ENCODE measurements around the gene KERA.

Gene KERA

DNA sequence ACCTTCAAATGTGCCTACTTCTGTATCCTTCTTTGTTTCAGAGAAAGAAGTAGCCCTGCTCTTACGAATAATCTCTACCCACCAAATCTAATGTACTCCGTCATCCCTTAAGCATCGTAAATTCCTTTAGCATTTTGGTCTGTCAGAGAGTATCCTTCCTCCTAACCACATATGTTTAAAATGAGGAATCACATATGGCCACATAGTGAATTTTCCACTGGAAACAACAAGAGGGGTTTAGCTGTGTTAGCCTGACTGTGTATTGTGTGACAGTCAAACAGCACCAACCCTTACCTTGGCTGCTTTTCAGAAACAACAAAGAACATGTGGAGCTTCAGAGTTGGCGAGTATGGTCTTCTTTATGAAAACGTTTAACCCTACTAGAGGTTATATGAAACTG is 48.0 kb upstream of the KERA start:
- Histone ChIP-seq H3K27ac (ENCODE audit: extremely low read depth, low read depth, low read length) (no peak overlapping the region), H3K4me3 (ENCODE audit: low read depth, low read length) (no peak overlapping the region), H3K36me3 (ENCODE audit: control insufficient read depth in 2 of 2, insufficient read depth in 1 of 2, low read length in 2 of 2) (no peaks in the 10 kb centered on the region), H3K4me1 (ENCODE audit: control insufficient read depth, insufficient read depth, low read length) (no peaks in the 10 kb centered on the region), H3K9me3 (ENCODE audit: control insufficient read depth, insufficient read depth, low read depth, low read length) (no peaks in the 10 kb centered on the region)
- TF ChIP-seq, protein P1, sequence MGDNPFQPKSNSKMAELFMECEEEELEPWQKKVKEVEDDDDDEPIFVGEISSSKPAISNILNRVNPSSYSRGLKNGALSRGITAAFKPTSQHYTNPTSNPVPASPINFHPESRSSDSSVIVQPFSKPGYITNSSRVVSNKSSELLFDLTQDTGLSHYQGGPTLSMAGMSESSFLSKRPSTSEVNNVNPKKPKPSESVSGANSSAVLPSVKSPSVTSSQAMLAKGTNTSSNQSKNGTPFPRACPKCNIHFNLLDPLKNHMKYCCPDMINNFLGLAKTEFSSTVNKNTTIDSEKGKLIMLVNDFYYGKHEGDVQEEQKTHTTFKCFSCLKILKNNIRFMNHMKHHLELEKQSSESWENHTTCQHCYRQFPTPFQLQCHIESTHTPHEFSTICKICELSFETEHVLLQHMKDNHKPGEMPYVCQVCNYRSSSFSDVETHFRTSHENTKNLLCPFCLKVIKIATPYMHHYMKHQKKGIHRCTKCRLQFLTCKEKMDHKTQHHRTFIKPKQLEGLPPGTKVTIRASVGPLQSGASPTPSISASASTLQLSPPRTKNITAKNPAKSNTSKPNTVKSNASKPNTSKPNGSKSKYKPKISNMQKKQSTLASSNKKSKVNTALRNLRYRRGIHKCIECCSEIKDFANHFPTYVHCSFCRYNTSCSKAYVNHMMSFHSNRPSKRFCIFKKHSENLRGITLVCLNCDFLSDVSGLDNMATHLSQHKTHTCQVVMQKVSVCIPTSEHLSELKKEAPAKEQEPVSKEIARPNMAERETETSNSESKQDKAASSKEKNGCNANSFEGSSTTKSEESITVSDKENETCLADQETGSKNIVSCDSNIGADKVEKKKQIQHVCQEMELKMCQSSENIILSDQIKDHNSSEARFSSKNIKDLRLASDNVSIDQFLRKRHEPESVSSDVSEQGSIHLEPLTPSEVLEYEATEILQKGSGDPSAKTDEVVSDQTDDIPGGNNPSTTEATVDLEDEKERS (tag by site-specific recombination; IDR thresholded peaks at IDR 0.05): no peak
- TF ChIP-seq KLF9 (tag by site-specific recombination; IDR thresholded peaks at IDR 0.05; ENCODE audit: low read depth): no peak
- TF ChIP-seq ZBTB20 (tag by site-specific recombination; IDR thresholded peaks at IDR 0.05): no peak
- TF ChIP-seq ZNF521 (tag by site-specific recombination; IDR thresholded peaks at IDR 0.05): no peak
- no peak for TF ChIP-seq SCRT2 (tag by site-specific recombination; IDR thresholded peaks at IDR 0.05)
- TF ChIP-seq REPIN1 (tag by site-specific recombination; IDR thresholded peaks at IDR 0.05; ENCODE audit: low read depth): no peak
- TF ChIP-seq, protein P2, sequence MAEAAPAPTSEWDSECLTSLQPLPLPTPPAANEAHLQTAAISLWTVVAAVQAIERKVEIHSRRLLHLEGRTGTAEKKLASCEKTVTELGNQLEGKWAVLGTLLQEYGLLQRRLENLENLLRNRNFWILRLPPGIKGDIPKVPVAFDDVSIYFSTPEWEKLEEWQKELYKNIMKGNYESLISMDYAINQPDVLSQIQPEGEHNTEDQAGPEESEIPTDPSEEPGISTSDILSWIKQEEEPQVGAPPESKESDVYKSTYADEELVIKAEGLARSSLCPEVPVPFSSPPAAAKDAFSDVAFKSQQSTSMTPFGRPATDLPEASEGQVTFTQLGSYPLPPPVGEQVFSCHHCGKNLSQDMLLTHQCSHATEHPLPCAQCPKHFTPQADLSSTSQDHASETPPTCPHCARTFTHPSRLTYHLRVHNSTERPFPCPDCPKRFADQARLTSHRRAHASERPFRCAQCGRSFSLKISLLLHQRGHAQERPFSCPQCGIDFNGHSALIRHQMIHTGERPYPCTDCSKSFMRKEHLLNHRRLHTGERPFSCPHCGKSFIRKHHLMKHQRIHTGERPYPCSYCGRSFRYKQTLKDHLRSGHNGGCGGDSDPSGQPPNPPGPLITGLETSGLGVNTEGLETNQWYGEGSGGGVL (tag by site-specific recombination; IDR thresholded peaks at IDR 0.05): no peak
- no peak for TF ChIP-seq SP7 (tag by site-specific recombination; IDR thresholded peaks at IDR 0.05)
- TF ChIP-seq PRDM1 (tag by site-specific recombination; IDR thresholded peaks at IDR 0.05): no peak
- no peak for TF ChIP-seq ZNF138 (tag by site-specific recombination; IDR thresholded peaks at IDR 0.05; ENCODE audit: borderline replicate concordance)
- no peak for TF ChIP-seq ZNF560 (tag by site-specific recombination; IDR thresholded peaks at IDR 0.05; ENCODE audit: borderline replicate concordance)
- TF ChIP-seq, protein P3, sequence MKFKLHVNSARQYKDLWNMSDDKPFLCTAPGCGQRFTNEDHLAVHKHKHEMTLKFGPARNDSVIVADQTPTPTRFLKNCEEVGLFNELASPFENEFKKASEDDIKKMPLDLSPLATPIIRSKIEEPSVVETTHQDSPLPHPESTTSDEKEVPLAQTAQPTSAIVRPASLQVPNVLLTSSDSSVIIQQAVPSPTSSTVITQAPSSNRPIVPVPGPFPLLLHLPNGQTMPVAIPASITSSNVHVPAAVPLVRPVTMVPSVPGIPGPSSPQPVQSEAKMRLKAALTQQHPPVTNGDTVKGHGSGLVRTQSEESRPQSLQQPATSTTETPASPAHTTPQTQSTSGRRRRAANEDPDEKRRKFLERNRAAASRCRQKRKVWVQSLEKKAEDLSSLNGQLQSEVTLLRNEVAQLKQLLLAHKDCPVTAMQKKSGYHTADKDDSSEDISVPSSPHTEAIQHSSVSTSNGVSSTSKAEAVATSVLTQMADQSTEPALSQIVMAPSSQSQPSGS (tag by site-specific recombination; IDR thresholded peaks at IDR 0.05; ENCODE audit: low read depth): no peak
- ChIA-PET POLR2A (no interaction called here), CTCF (interaction anchor here (0.6 kb wide), 1 partner anchor 256 kb away, joined by 4 read pairs; no protein-coding TSS in a partner anchor)

DNA sequence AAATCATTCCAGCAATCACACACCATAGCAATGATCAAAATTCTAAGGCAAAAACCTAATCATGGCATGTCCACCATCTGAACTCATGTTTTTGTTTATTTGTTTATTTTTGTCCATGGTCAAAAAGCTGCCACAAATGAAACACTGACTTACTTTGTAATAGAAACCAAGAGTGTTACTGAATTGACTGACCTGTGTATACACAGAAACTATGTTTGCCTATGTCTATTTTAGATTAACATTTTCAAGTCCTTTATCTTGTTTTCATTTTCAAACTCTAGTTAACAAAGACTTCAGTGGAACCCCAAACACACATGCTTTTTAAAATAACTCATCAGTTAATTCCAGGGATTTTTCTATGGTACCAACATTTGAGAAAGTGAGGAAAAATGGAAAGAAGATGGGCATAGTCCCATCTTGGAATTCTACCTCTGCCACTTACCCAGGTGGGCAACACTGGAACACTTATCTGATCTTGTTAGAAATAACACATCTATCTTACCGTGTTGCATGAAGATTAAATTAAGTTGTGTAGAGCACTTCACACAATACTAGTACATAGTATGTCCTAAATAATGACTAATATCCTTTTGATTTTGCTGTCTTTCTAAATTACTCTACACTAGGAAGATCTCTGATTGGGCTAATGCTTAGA is 47.1 kb upstream of the KERA start:
- ChIA-PET POLR2A (no interaction called here), CTCF (no interaction called here)
- H3K4me1 ChIP-seq (ENCODE audit: control insufficient read depth, insufficient read depth, low read length): no peaks in the 10 kb centered on the region
- no peak overlapping the region for H3K4me3 ChIP-seq (ENCODE audit: low read depth, low read length)
- no peak overlapping the region for H3K27ac ChIP-seq (ENCODE audit: extremely low read depth, low read depth, low read length)
- H3K36me3 ChIP-seq (ENCODE audit: control insufficient read depth in 2 of 2, insufficient read depth in 1 of 2, low read length in 2 of 2): no peaks in the 10 kb centered on the region
- H3K9me3 ChIP-seq (ENCODE audit: control insufficient read depth, insufficient read depth, low read depth, low read length): no peaks in the 10 kb centered on the region
- TF ChIP-seq ZNF292 (tag by site-specific recombination; IDR thresholded peaks at IDR 0.05; ENCODE audit: borderline replicate concordance, low read depth): no peak
- TF ChIP-seq ZBTB8A (tag by site-specific recombination; IDR thresholded peaks at IDR 0.05): no peak
- no peak for TF ChIP-seq YY2 (tag by site-specific recombination; IDR thresholded peaks at IDR 0.05)
- TF ChIP-seq ZNF530 (tag by site-specific recombination; IDR thresholded peaks at IDR 0.05; ENCODE audit: low read depth): no peak
- TF ChIP-seq, protein P4, sequence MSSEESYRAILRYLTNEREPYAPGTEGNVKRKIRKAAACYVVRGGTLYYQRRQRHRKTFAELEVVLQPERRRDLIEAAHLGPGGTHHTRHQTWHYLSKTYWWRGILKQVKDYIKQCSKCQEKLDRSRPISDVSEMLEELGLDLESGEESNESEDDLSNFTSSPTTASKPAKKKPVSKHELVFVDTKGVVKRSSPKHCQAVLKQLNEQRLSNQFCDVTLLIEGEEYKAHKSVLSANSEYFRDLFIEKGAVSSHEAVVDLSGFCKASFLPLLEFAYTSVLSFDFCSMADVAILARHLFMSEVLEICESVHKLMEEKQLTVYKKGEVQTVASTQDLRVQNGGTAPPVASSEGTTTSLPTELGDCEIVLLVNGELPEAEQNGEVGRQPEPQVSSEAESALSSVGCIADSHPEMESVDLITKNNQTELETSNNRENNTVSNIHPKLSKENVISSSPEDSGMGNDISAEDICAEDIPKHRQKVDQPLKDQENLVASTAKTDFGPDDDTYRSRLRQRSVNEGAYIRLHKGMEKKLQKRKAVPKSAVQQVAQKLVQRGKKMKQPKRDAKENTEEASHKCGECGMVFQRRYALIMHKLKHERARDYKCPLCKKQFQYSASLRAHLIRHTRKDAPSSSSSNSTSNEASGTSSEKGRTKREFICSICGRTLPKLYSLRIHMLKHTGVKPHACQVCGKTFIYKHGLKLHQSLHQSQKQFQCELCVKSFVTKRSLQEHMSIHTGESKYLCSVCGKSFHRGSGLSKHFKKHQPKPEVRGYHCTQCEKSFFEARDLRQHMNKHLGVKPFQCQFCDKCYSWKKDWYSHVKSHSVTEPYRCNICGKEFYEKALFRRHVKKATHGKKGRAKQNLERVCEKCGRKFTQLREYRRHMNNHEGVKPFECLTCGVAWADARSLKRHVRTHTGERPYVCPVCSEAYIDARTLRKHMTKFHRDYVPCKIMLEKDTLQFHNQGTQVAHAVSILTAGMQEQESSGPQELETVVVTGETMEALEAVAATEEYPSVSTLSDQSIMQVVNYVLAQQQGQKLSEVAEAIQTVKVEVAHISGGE (tag by site-specific recombination; conservative IDR thresholded peaks at IDR 0.05; ENCODE audit: low read depth): no peak
- no peak for TF ChIP-seq RBAK (tag by site-specific recombination; IDR thresholded peaks at IDR 0.05)
- TF ChIP-seq ZFP3 (tag by site-specific recombination; IDR thresholded peaks at IDR 0.05; ENCODE audit: low read depth): no peak
- TF ChIP-seq, protein P5, sequence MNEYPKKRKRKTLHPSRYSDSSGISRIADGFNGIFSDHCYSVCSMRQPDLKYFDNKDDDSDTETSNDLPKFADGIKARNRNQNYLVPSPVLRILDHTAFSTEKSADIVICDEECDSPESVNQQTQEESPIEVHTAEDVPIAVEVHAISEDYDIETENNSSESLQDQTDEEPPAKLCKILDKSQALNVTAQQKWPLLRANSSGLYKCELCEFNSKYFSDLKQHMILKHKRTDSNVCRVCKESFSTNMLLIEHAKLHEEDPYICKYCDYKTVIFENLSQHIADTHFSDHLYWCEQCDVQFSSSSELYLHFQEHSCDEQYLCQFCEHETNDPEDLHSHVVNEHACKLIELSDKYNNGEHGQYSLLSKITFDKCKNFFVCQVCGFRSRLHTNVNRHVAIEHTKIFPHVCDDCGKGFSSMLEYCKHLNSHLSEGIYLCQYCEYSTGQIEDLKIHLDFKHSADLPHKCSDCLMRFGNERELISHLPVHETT (tag by site-specific recombination; IDR thresholded peaks at IDR 0.05): no peak
- TF ChIP-seq, protein P6, sequence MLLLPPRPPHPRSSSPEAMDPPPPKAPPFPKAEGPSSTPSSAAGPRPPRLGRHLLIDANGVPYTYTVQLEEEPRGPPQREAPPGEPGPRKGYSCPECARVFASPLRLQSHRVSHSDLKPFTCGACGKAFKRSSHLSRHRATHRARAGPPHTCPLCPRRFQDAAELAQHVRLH (tag by site-specific recombination; IDR thresholded peaks at IDR 0.05): no peak
- TF ChIP-seq, protein P7, sequence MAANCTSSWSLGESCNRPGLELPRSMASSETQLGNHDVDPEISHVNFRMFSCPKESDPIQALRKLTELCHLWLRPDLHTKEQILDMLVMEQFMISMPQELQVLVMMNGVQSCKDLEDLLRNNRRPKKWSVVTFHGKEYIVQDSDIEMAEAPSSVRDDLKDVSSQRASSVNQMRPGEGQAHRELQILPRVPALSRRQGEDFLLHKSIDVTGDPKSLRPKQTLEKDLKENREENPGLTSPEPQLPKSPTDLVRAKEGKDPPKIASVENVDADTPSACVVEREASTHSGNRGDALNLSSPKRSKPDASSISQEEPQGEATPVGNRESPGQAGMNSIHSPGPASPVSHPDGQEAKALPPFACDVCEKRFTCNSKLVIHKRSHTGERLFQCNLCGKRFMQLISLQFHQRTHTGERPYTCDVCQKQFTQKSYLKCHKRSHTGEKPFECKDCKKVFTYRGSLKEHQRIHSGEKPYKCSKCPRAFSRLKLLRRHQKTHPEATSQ (tag by site-specific recombination; IDR thresholded peaks at IDR 0.05): no peak

All from HEK293 (cell line).